HepG2 (cell line): ENCODE results near the gene ENTPD2. TPM values are rescaled to one million over a fixed set of nuclear protein-coding genes. Genes with fewer than 3 reads are reported as not detected.

Experiments
- BCLAF1 ChIP-seq: fragments of 450-650 bp; IDR thresholded peaks from 2 replicates; pipeline ENCODE4 v1.6.1; 2017; ENCODE audit warnings: mild to moderate bottlenecking
- DMAP1 ChIP-seq: IDR thresholded peaks from 2 replicates; pipeline ENCODE4 v1.6.1; 2016
- DNMT3B ChIP-seq: conservative IDR thresholded peaks from 2 replicates; pipeline ENCODE4 v1.6.1; 2016; ENCODE audit warnings: missing biosample characterization, control low read depth
- FOSL1 ChIP-seq: sonication (generic); formaldehyde crosslinking; IDR thresholded peaks from 2 replicates; pipeline ENCODE4 v1.9.0; 2021; ENCODE audit warnings: missing genetic modification reagents, borderline replicate concordance
- HDAC2 ChIP-seq: sonication (generic); formaldehyde crosslinking; IDR thresholded peaks from 2 replicates; pipeline ENCODE4 v1.4.0; 2020; ENCODE audit warnings: missing genetic modification reagents
- IKZF4 ChIP-seq: sonication (generic); formaldehyde crosslinking; IDR thresholded peaks from 2 replicates; pipeline ENCODE4 v1.5.1; 2020; ENCODE audit warnings: borderline replicate concordance, mild to moderate bottlenecking, low read depth, missing genetic modification reagents; ENCODE audit errors: not compliant biosample characterization
- MBNL3 ChIP-seq: fragments of 250-450 bp; sonication (Bioruptor Pico); conservative IDR thresholded peaks from 2 replicates; pipeline ENCODE4 v1.8.0; 2022; ENCODE audit warnings: mild to moderate bottlenecking, inconsistent platforms
- MXD4 ChIP-seq: IDR thresholded peaks from 2 replicates; pipeline ENCODE4 v1.6.1; 2016; ENCODE audit warnings: mild to moderate bottlenecking, missing biosample characterization, missing genetic modification reagents
- NCOA1 ChIP-seq: sonication (generic); formaldehyde crosslinking; IDR thresholded peaks from 2 replicates; pipeline ENCODE4 v1.9.0; 2021; ENCODE audit warnings: missing genetic modification reagents
- NONO ChIP-seq, 2 experiments: fragments of 450-650 bp in 1 of 2; sonication (generic) in 1 of 2; formaldehyde crosslinking in 1 of 2; IDR thresholded peaks in 1 of 2; conservative IDR thresholded peaks in 1 of 2; 2 replicates each; pipeline versions ENCODE4 v1.6.1 to v1.8.0; 2017 to 2022; ENCODE audit warnings: mild to moderate bottlenecking in 1 of 2, missing genetic modification reagents in 1 of 2, moderate library complexity in 1 of 2
- PLRG1 ChIP-seq: fragments of 450-650 bp; conservative IDR thresholded peaks from 2 replicates; pipeline ENCODE4 v1.6.1; 2016
- SP4 ChIP-seq: sonication (generic); formaldehyde crosslinking; IDR thresholded peaks from 2 replicates; pipeline ENCODE4 v1.8.1; 2023; ENCODE audit warnings: mild to moderate bottlenecking, missing genetic modification reagents
- TCF7L2 ChIP-seq: IDR thresholded peaks from 2 replicates; pipeline ENCODE4 v1.6.1; 2011; ENCODE audit warnings: mild to moderate bottlenecking, low read depth, low read length, moderate library complexity
- XRCC5 ChIP-seq: fragments of 200-400 bp; formaldehyde crosslinking; optimal IDR thresholded peaks from 2 replicates; pipeline ENCODE3; 2017; ENCODE audit warnings: mild to moderate bottlenecking, low read length
- ZBTB1 ChIP-seq: sonication (generic); formaldehyde crosslinking; IDR thresholded peaks from 2 replicates; pipeline ENCODE4 v1.4.0; 2020; ENCODE audit warnings: missing genetic modification reagents, borderline replicate concordance
- ZBTB40 ChIP-seq, 2 experiments: fragments of 450-650 bp in 1 of 2; sonication (generic) in 1 of 2; formaldehyde crosslinking in 1 of 2; IDR thresholded peaks; 2 replicates each; pipeline versions ENCODE4 v1.6.1 to v1.8.0; 2016 to 2022; ENCODE audit warnings: antibody characterized with exemption in 1 of 2, mild to moderate bottlenecking in 1 of 2, missing genetic modification reagents in 1 of 2
- ZC3H13 ChIP-seq: sonication (generic); formaldehyde crosslinking; IDR thresholded peaks from 2 replicates; pipeline ENCODE4 v1.8.1; 2023; ENCODE audit warnings: mild to moderate bottlenecking, missing genetic modification reagents, moderate library complexity
- ZFP62 ChIP-seq: sonication (generic); formaldehyde crosslinking; IDR thresholded peaks from 2 replicates; pipeline ENCODE4 v1.4.0; 2020; ENCODE audit warnings: missing genetic modification reagents
- ZNF737 ChIP-seq: sonication (generic); formaldehyde crosslinking; IDR thresholded peaks from 2 replicates; pipeline ENCODE4 v1.5.0; 2020; ENCODE audit warnings: missing genetic modification reagents, mild to moderate bottlenecking, borderline replicate concordance
- polyA plus RNA-seq, 8 experiments: library from polyadenylated mRNA; depleted of rRNA in 3 of 8; stranded (reverse) in 7 of 8; unstranded in 1 of 8; fragments of >200 nt; fragmentation: Illumina TruSeq in 4 of 8; extraction: Trizol in 4 of 8; gene quantifications; 2 replicates each; pipeline versions ENCODE4 v1.2.1 to v1.2.3, GENCODE V29; 2011 to 2016; ENCODE audit warnings: low read depth in 4 of 8, missing spikeins in 1 of 8, mixed read lengths in 1 of 8; ENCODE audit not compliant: insufficient read depth in 1 of 8
- total RNA-seq, 5 experiments: library from RNA; depleted of rRNA; stranded (reverse); fragments of >200 nt; fragmentation: Illumina TruSeq; extraction: Trizol; gene quantifications; 2 replicates each; pipeline ENCODE4 v1.2.3, GENCODE V29; 2016; ENCODE audit warnings: low read depth in 1 of 5

Gene ENTPD2
- total and polyA plus RNA-seq, 2 of the 13 experiments (the other 11 are each of a cell fraction or from before 2014, with no cell fraction given), result 0.95 to 3.2 TPM

- TF ChIP-seq ZBTB40 (IDR thresholded peaks at IDR 0.05), result no peak
- no peak for TF ChIP-seq ZBTB40 (CRISPR knock-in tag; IDR thresholded peaks at IDR 0.05)
- peak; percentile 73; the same call in 1 of the 2 replicates for TF ChIP-seq SP4
- TF ChIP-seq HDAC2 (CRISPR knock-in tag), result peak; percentile 59
- peak; percentile 63; the same call in 1 of the 2 replicates for TF ChIP-seq DMAP1 (CRISPR knock-in tag)
- TF ChIP-seq NCOA1, result peak; percentile 86; the same call in 1 of the 2 replicates
- TF ChIP-seq ZNF737 (CRISPR knock-in tag), result no peak
- no peak for TF ChIP-seq NONO (IDR thresholded peaks at IDR 0.05)
- 0 out of 2 replicates have a peak, but pooled peaks have one; percentile 43 for TF ChIP-seq NONO (CRISPR knock-in tag; conservative IDR thresholded peaks at IDR 0.05)
- no peak for TF ChIP-seq DNMT3B (CRISPR knock-in tag)
- TF ChIP-seq PLRG1, result no peak
- TF ChIP-seq ZBTB1, result no peak
- TF ChIP-seq MBNL3 (CRISPR knock-in tag), result no peak
- TF ChIP-seq XRCC5, result no peak
- TF ChIP-seq ZFP62, result no peak
- TF ChIP-seq IKZF4 (CRISPR knock-in tag), result peak; percentile 83
- TF ChIP-seq FOSL1 (CRISPR knock-in tag), result no peak
- TF ChIP-seq TCF7L2, result no peak
- peak; percentile 68 for TF ChIP-seq ZC3H13 (CRISPR knock-in tag)
- TF ChIP-seq MXD4 (CRISPR knock-in tag), result no peak
- no peak for TF ChIP-seq BCLAF1
Observed at GRCh38 chr9:137067860-137068538, 14.1 kb upstream of the ENTPD2 start (continued).
